IMR-90 (cell line): Measurements from ENCODE around the gene ZNF385C. TPM values are rescaled to one million over a fixed set of nuclear protein-coding genes. Genes with fewer than 3 reads are reported as not detected.

Experiments used
- ATAC-seq: fragments of 200-7000 bp; cut with Tn5 transposase; 2 replicates; pipeline ENCODE4 v1.9.1; 2020; ENCODE audit warnings: low read depth, mild to moderate bottlenecking, moderate library complexity
- BruUV-seq: library from RNA; stranded (reverse); fragments of 400-500 nt; replicated peaks from 2 replicates; lab custom pipeline; 2021; lab: Mats Ljungman, UMichigan
- CTCF ChIA-PET: fragments of 300-600 bp; formaldehyde crosslinking; extraction: SDS; loops from one replicate; lab custom pipeline; 2021; ENCODE audit warnings: antibody characterized with exemption; lab: Yijun Ruan, JAX
- POLR2A ChIA-PET: fragments of 300-600 bp; sonication (Branson Sonifier 250); formaldehyde crosslinking; loops from one replicate; lab custom pipeline; 2022; ENCODE audit warnings: antibody characterized with exemption; ENCODE audit not compliant: unreplicated experiment; lab: Charles Lee
- DNase-seq: peaks from one replicate; pipeline ENCODE4 v3.0.0; 2013
- H2AFZ ChIP-seq: replicated peaks from 2 replicates; pipeline ENCODE3; 2013; ENCODE audit warnings: low read length, mild to moderate bottlenecking; ENCODE audit not compliant: poor library complexity
- H2AK5ac ChIP-seq: 2 replicates; pipeline ENCODE4 v1.6.1; 2013; ENCODE audit warnings: low read depth, low read length, inconsistent platforms
- H2AK9ac ChIP-seq: replicated peaks from 2 replicates; pipeline ENCODE3; 2013; ENCODE audit warnings: mild to moderate bottlenecking, low read depth, low read length, moderate library complexity; ENCODE audit not compliant: poor library complexity
- H2BK120ac ChIP-seq: 2 replicates; pipeline ENCODE4 v1.6.1; 2013; ENCODE audit warnings: low read depth, low read length, inconsistent platforms
- H2BK15ac ChIP-seq: 3 replicates; pipeline ENCODE4 v1.6.1; 2013; ENCODE audit warnings: low read depth, low read length, inconsistent platforms
- H2BK20ac ChIP-seq: 2 replicates; pipeline ENCODE4 v1.6.1; 2013; ENCODE audit warnings: low read depth, mild to moderate bottlenecking, inconsistent platforms, low read length, moderate library complexity
- H2BK5ac ChIP-seq: 2 replicates; pipeline ENCODE4 v1.6.1; 2013; ENCODE audit warnings: mild to moderate bottlenecking, low read depth, low read length, inconsistent platforms; ENCODE audit not compliant: poor library complexity, severe bottlenecking
- H3K14ac ChIP-seq: replicated peaks from 2 replicates; pipeline ENCODE4 v1.6.1; 2013; ENCODE audit warnings: low read depth, low read length, inconsistent platforms
- H3K18ac ChIP-seq: 2 replicates; pipeline ENCODE4 v1.6.1; 2013; ENCODE audit warnings: low read depth, low read length, control low read depth
- H3K23ac ChIP-seq: 2 replicates; pipeline ENCODE4 v1.6.1; 2013; ENCODE audit warnings: low read depth, low read length, inconsistent platforms
- H3K27ac ChIP-seq: 2 replicates; pipeline ENCODE4 v1.5.1; 2013; ENCODE audit warnings: mild to moderate bottlenecking, control low read depth, low read length; ENCODE audit not compliant: insufficient read depth
- H3K27me3 ChIP-seq: 2 replicates; pipeline ENCODE4 v1.6.1; 2013; ENCODE audit warnings: low read length; ENCODE audit not compliant: control insufficient read depth, insufficient read depth
- H3K36me3 ChIP-seq: 2 replicates; pipeline ENCODE4 v1.6.1; 2013; ENCODE audit warnings: low read length, mixed read lengths; ENCODE audit not compliant: control insufficient read depth, insufficient read depth
- H3K4ac ChIP-seq: 2 replicates; pipeline ENCODE4 v1.6.1; 2013; ENCODE audit warnings: low read depth, low read length, inconsistent platforms
- H3K4me1 ChIP-seq: 2 replicates; pipeline ENCODE4 v1.6.1; 2013; ENCODE audit warnings: low read length, mixed read lengths; ENCODE audit not compliant: control insufficient read depth, insufficient read depth
- H3K4me2 ChIP-seq: 2 replicates; pipeline ENCODE4 v1.6.1; 2013; ENCODE audit warnings: low read depth, mild to moderate bottlenecking, control low read depth, low read length, moderate library complexity
- H3K4me3 ChIP-seq: 2 replicates; pipeline ENCODE4 v1.5.1; 2013; ENCODE audit warnings: low read depth, mild to moderate bottlenecking, control low read depth, low read length, moderate library complexity; ENCODE audit not compliant: insufficient read depth
- H3K56ac ChIP-seq: 2 replicates; pipeline ENCODE4 v1.6.1; 2013; ENCODE audit warnings: low read length, inconsistent platforms; ENCODE audit not compliant: insufficient read depth; ENCODE audit errors: extremely low read depth
- H3K79me1 ChIP-seq, 2 experiments: 2 replicates each; pipeline ENCODE4 v1.6.1; 2013; ENCODE audit warnings: low read length in 2 of 2, inconsistent platforms in 1 of 2, low read depth in 1 of 2
- H3K9ac ChIP-seq: 2 replicates; pipeline ENCODE4 v1.6.1; 2013; ENCODE audit warnings: low read depth, low read length, control low read depth
- H3K9me1 ChIP-seq: 2 replicates; pipeline ENCODE4 v1.6.1; 2013; ENCODE audit warnings: low read length, inconsistent platforms; ENCODE audit not compliant: insufficient read depth
- H3K9me3 ChIP-seq: 2 replicates; pipeline ENCODE4 v1.6.1; 2013; ENCODE audit warnings: low read length; ENCODE audit not compliant: control insufficient read depth, insufficient read depth
- H4K20me1 ChIP-seq: 2 replicates; pipeline ENCODE4 v1.6.1; 2013; ENCODE audit warnings: low read length, inconsistent platforms; ENCODE audit not compliant: insufficient read depth
- H4K5ac ChIP-seq: 2 replicates; pipeline ENCODE4 v1.6.1; 2013; ENCODE audit warnings: mild to moderate bottlenecking, low read depth, low read length, control low read depth
- H4K8ac ChIP-seq, 2 experiments: 2 replicates each; pipeline ENCODE4 v1.6.1; 2013; ENCODE audit warnings: low read depth in 2 of 2, low read length in 2 of 2, control low read depth in 1 of 2, inconsistent platforms in 1 of 2
- H4K91ac ChIP-seq: 2 replicates; pipeline ENCODE4 v1.6.1; 2013; ENCODE audit warnings: low read depth, low read length, inconsistent platforms; ENCODE audit not compliant: insufficient read depth
- BHLHE40 ChIP-seq: fragments of 150-350 bp; IDR thresholded peaks from 2 replicates; pipeline ENCODE4 v1.6.1; 2016; ENCODE audit warnings: mild to moderate bottlenecking, low read depth, low read length
- CEBPB ChIP-seq: IDR thresholded peaks from 2 replicates; pipeline ENCODE4 v1.6.1; 2012; ENCODE audit warnings: low read depth, low read length, improper control_type of control experiment
- CHD1 ChIP-seq: IDR thresholded peaks from 2 replicates; pipeline ENCODE4 v1.6.1; 2012; ENCODE audit warnings: low read depth, low read length, improper control_type of control experiment
- FOS ChIP-seq: fragments of 150-350 bp; IDR thresholded peaks from 2 replicates; pipeline ENCODE4 v1.6.1; 2016; ENCODE audit warnings: low read depth, low read length
- MAZ ChIP-seq: IDR thresholded peaks from 2 replicates; pipeline ENCODE4 v1.6.1; 2012; ENCODE audit warnings: low read depth, mild to moderate bottlenecking, low read length, improper control_type of control experiment, moderate library complexity, borderline replicate concordance
- MXI1 ChIP-seq: IDR thresholded peaks from 2 replicates; pipeline ENCODE4 v1.6.1; 2012; ENCODE audit warnings: low read depth, mild to moderate bottlenecking, low read length, moderate library complexity, borderline replicate concordance
- NFE2L2 ChIP-seq: fragments of 150-350 bp; IDR thresholded peaks from 2 replicates; pipeline ENCODE4 v1.6.1; 2016; ENCODE audit warnings: low read depth, mild to moderate bottlenecking, low read length
- POLR2A ChIP-seq: IDR thresholded peaks from 2 replicates; pipeline ENCODE4 v1.6.1; 2012; ENCODE audit warnings: mild to moderate bottlenecking, low read depth, low read length
- RAD21 ChIP-seq: IDR thresholded peaks from 2 replicates; pipeline ENCODE4 v1.6.1; 2012; ENCODE audit warnings: low read length, improper control_type of control experiment
- RCOR1 ChIP-seq: IDR thresholded peaks from 2 replicates; pipeline ENCODE4 v1.6.1; 2012; ENCODE audit warnings: mild to moderate bottlenecking, low read length, improper control_type of control experiment; ENCODE audit not compliant: insufficient replicate concordance
- RFX5 ChIP-seq: IDR thresholded peaks from 2 replicates; pipeline ENCODE4 v1.8.0; 2012; ENCODE audit warnings: low read depth, mild to moderate bottlenecking, low read length, moderate library complexity
- SMC3 ChIP-seq: fragments of 150-350 bp; IDR thresholded peaks from 2 replicates; pipeline ENCODE4 v1.6.1; 2016; ENCODE audit warnings: low read depth, mild to moderate bottlenecking, antibody characterized with exemption, low read length, moderate library complexity
- WGBS, 2 experiments: methylation state at CpG; one replicate each; pipeline versions ENCODE4 v1.1.5 to v1.1.7; 2013; ENCODE audit warnings: missing lambda C conversion rate in 2 of 2; ENCODE audit not compliant: insufficient read length in 1 of 2; ENCODE audit errors: extremely low coverage in 2 of 2; 5-methylcytosine and 5-hydroxymethylcytosine counted together
- dilution Hi-C: fragments of 300-500 bp; cut with HindIII; formaldehyde crosslinking; loops from one replicate; pipeline ENCODE4 v1.14.3; 2018; ENCODE audit warnings: low sequenced_read_pairs; ENCODE audit not compliant: unreplicated experiment
- in situ Hi-C: fragments of 300-500 bp; cut with MboI; formaldehyde crosslinking; loops from 3 replicates; pipeline ENCODE4 v1.14.3; 2019; ENCODE audit warnings: low sequenced_read_pairs, inconsistent platforms, mixed read lengths
- intact Hi-C: fragments of 100-400 bp; cut with micrococcal nuclease; formaldehyde crosslinking; loops from 2 replicates; pipeline ENCODE4 v1.10.0; 2022
- polyA plus RNA-seq, 3 experiments: library from polyadenylated mRNA; depleted of rRNA; stranded (reverse); fragments of >200 nt; gene quantifications; 2 replicates each; pipeline ENCODE4 v1.2.3, GENCODE V29; 2012; ENCODE audit warnings: low replicate concordance in 1 of 3
- total RNA-seq: library from RNA; depleted of rRNA; stranded (reverse); fragments of >200 nt; gene quantifications from 2 replicates; pipeline ENCODE4 v1.2.3, GENCODE V29; 2012
- TF ChIP-seq, protein P1 (sequence below): fragments of 150-350 bp; IDR thresholded peaks from 2 replicates; pipeline ENCODE4 v1.6.1; 2017; ENCODE audit warnings: mild to moderate bottlenecking, antibody characterized with exemption, low read length, low read depth
- TF ChIP-seq, protein P2 (sequence below): conservative IDR thresholded peaks from 2 replicates; pipeline ENCODE4 v1.5.1; 2012; ENCODE audit warnings: mild to moderate bottlenecking, low read depth, low read length, improper control_type of control experiment
- TF ChIP-seq, protein P3 (sequence below): fragments of 150-350 bp; IDR thresholded peaks from 2 replicates; pipeline ENCODE4 v1.6.1; 2016; ENCODE audit warnings: low read depth, mild to moderate bottlenecking, low read length, moderate library complexity, borderline replicate concordance

Gene ZNF385C
- total and polyA plus RNA-seq, 2 of the 4 experiments (the other 2 are of a cell fraction) = not detected

DNA sequence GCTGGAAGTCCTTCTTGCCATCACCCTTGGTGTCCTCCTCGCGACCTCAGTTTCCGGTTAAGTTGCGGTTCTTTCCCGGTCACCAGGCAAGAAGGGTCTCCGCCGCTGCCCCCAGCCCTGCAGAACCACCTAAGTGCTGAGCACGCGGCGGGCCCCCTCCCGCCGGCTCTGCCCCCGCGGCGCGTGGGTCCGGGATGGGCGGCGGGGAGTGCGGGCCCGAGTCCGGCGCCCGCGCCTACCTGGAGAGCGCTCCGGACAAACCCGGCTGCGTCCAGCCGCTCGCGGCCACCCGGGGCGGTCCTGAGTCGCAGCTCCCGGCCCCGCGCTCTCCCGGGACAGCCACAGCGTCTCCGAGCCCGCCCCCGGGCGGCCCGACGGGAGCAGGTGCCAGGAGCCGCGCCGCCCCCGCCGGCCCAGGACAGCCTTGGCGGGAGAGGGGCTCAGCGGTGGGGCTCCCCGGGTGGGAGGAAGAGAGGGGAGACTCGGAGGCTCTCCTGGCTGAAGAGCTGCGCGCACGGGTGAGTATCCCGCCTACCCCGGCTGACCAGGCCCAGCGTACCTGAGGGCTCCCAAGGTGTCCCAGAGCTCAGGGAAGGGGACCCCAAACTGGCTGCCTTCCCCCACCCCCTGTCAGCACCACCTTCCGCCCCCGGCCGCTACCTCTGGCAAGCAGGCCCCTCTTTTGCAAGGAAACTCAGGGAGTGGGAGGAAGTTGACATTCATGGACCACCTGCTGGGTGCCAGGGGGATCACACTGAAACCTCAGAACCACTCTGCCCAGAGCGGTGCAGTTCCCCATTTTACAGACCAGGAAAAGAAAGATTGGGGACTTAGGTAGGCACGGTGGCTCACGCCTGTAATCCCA is 25.7 kb downstream of the ZNF385C start:
- intact Hi-C loops (no loop called here), dilution Hi-C loops (no loop called here), in situ Hi-C loops (no loop called here)
- Histone ChIP-seq H2AFZ (peak overlapping the region; percentile 53), H4K20me1 (no peaks in the 10 kb centered on the region), H3K4me3 (no peak overlapping the region), H3K4me1 (no peaks in the 10 kb centered on the region), H3K9me3 (no peaks in the 10 kb centered on the region), H3K27me3 (peaks cover 74% of the 10 kb centered on the region), H3K4ac (no peak overlapping the region), H3K18ac (no peak overlapping the region), H4K91ac (no peak overlapping the region), H2BK5ac (no peak overlapping the region), H2BK20ac (no peak overlapping the region), H3K4me2 (no peak overlapping the region; the same call in 1 of the 2 replicates), H3K56ac (no peak overlapping the region), H3K14ac (no peak overlapping the region), H4K5ac (no peak overlapping the region), H2BK120ac (no peak overlapping the region), H2AK9ac (no peak overlapping the region), H3K36me3 (no peaks in the 10 kb centered on the region), H3K9ac (no peak overlapping the region), H3K79me1 (no peaks in the 10 kb centered on the region), H2AK5ac (no peak overlapping the region), H3K27ac (no peak overlapping the region), H4K8ac (no peak overlapping the region), H3K9me1 (no peaks in the 10 kb centered on the region), H2BK15ac (no peak overlapping the region), H3K23ac (no peak overlapping the region)
- ATAC-seq (peak; percentile 60), DNase-seq (no peak)
- ChIA-PET POLR2A (no interaction called here), CTCF (no interaction called here)
- no TSS peak for BruUV-seq
- 4% methylated on average over 31 of the region's 67 CpGs; no CpG with 5 or more reads in 1 of the 2 experiments for WGBS, 2 experiments
- TF ChIP-seq, protein P1, sequence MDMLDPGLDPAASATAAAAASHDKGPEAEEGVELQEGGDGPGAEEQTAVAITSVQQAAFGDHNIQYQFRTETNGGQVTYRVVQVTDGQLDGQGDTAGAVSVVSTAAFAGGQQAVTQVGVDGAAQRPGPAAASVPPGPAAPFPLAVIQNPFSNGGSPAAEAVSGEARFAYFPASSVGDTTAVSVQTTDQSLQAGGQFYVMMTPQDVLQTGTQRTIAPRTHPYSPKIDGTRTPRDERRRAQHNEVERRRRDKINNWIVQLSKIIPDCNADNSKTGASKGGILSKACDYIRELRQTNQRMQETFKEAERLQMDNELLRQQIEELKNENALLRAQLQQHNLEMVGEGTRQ = no peak
- TF ChIP-seq FOS (no peak), POLR2A (no peak), BHLHE40 (no peak), CHD1 (no peak), MAZ (no peak), SMC3 (no peak), CEBPB (no peak), RAD21 (no peak), RFX5 (no peak), RCOR1 (no peak), MXI1 (no peak), NFE2L2 (no peak)
- TF ChIP-seq, protein P2, sequence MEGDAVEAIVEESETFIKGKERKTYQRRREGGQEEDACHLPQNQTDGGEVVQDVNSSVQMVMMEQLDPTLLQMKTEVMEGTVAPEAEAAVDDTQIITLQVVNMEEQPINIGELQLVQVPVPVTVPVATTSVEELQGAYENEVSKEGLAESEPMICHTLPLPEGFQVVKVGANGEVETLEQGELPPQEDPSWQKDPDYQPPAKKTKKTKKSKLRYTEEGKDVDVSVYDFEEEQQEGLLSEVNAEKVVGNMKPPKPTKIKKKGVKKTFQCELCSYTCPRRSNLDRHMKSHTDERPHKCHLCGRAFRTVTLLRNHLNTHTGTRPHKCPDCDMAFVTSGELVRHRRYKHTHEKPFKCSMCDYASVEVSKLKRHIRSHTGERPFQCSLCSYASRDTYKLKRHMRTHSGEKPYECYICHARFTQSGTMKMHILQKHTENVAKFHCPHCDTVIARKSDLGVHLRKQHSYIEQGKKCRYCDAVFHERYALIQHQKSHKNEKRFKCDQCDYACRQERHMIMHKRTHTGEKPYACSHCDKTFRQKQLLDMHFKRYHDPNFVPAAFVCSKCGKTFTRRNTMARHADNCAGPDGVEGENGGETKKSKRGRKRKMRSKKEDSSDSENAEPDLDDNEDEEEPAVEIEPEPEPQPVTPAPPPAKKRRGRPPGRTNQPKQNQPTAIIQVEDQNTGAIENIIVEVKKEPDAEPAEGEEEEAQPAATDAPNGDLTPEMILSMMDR = no peak
- TF ChIP-seq, protein P3, sequence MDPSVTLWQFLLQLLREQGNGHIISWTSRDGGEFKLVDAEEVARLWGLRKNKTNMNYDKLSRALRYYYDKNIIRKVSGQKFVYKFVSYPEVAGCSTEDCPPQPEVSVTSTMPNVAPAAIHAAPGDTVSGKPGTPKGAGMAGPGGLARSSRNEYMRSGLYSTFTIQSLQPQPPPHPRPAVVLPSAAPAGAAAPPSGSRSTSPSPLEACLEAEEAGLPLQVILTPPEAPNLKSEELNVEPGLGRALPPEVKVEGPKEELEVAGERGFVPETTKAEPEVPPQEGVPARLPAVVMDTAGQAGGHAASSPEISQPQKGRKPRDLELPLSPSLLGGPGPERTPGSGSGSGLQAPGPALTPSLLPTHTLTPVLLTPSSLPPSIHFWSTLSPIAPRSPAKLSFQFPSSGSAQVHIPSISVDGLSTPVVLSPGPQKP = no peak
